AG04450 (cell line): ENCODE results near the gene BMPER. TPM values are rescaled to one million over a fixed set of nuclear protein-coding genes. Genes with fewer than 3 reads are reported as not detected.

Experiments used
- CTCF ChIA-PET: fragments of 300-600, 350-600 bp; formaldehyde crosslinking; extraction: SDS; loops from one replicate; lab custom pipeline; 2022; ENCODE audit warnings: antibody characterized with exemption, inconsistent platforms; lab: Charles Lee
- POLR2A ChIA-PET: fragments of 350-600 bp; formaldehyde crosslinking; extraction: SDS; loops from one replicate; lab custom pipeline; 2021; ENCODE audit warnings: antibody characterized with exemption, inconsistent platforms; lab: Yijun Ruan, JAX
- DNase-seq: peaks from one replicate; pipeline ENCODE4 v3.0.0-alpha.2; 2011; ENCODE audit warnings: low read depth, low spot score
- H3K27ac ChIP-seq: one replicate; pipeline ENCODE4 v1.5.1; 2012; ENCODE audit warnings: low read depth, low read length, control low read depth
- H3K27me3 ChIP-seq: one replicate; pipeline ENCODE4 v1.6.0; 2012; ENCODE audit warnings: low read length; ENCODE audit not compliant: control insufficient read depth, insufficient read depth
- H3K4me3 ChIP-seq: 2 replicates; pipeline ENCODE4 v1.5.1; 2011; ENCODE audit warnings: mild to moderate bottlenecking, low read depth, low read length, control low read depth
- H3K9me3 ChIP-seq: 2 replicates; pipeline ENCODE4 v1.5.1; 2012; ENCODE audit warnings: low read length; ENCODE audit not compliant: control insufficient read depth, insufficient read depth
- polyA plus RNA-seq: library from polyadenylated mRNA; depleted of rRNA; stranded (reverse); fragments of >200 nt; gene quantifications from 2 replicates; pipeline ENCODE4 v1.2.3, GENCODE V29; 2011
- TF ChIP-seq, protein P1 (sequence below): IDR thresholded peaks from 2 replicates; pipeline ENCODE4 v1.5.1; 2011; ENCODE audit warnings: low read depth, low read length, control low read depth, inconsistent platforms

The BMPER gene
- polyA plus RNA-seq, 1 experiment: 1.1 TPM

DNA sequence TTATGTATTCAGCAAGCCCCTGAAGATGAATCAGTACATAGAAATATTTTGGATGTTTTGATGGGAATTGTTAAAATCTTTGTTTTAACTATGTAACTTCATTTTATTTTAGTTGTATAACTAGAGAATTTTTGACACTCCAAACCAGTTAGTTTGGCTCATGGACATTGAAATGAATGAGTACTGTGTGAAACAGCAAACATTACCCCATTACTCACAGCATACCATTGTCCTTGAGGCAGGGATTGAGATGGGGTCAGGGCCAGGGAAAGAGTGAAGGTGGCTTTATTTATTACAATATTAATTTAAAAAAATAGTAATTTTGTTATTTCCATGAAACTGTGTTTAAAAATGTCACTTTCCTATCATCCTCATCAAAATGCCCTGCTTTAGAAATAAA is 4.8 kb upstream of the BMPER start:
- CTCF ChIA-PET: interaction anchor here (1.7 kb wide), 1 partner anchor 33 kb away, joined by 13 read pairs; no protein-coding TSS in a partner anchor
- H3K27ac ChIP-seq: no peak overlapping the region
- POLR2A ChIA-PET: no interaction called here
- H3K9me3 ChIP-seq: no peaks in the 10 kb centered on the region; the same call in 1 of the 2 replicates
- no peak for DNase-seq
- H3K27me3 ChIP-seq: no peaks in the 10 kb centered on the region
- TF ChIP-seq, protein P1, sequence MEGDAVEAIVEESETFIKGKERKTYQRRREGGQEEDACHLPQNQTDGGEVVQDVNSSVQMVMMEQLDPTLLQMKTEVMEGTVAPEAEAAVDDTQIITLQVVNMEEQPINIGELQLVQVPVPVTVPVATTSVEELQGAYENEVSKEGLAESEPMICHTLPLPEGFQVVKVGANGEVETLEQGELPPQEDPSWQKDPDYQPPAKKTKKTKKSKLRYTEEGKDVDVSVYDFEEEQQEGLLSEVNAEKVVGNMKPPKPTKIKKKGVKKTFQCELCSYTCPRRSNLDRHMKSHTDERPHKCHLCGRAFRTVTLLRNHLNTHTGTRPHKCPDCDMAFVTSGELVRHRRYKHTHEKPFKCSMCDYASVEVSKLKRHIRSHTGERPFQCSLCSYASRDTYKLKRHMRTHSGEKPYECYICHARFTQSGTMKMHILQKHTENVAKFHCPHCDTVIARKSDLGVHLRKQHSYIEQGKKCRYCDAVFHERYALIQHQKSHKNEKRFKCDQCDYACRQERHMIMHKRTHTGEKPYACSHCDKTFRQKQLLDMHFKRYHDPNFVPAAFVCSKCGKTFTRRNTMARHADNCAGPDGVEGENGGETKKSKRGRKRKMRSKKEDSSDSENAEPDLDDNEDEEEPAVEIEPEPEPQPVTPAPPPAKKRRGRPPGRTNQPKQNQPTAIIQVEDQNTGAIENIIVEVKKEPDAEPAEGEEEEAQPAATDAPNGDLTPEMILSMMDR: no peak
- H3K4me3 ChIP-seq: no peak overlapping the region

DNA sequence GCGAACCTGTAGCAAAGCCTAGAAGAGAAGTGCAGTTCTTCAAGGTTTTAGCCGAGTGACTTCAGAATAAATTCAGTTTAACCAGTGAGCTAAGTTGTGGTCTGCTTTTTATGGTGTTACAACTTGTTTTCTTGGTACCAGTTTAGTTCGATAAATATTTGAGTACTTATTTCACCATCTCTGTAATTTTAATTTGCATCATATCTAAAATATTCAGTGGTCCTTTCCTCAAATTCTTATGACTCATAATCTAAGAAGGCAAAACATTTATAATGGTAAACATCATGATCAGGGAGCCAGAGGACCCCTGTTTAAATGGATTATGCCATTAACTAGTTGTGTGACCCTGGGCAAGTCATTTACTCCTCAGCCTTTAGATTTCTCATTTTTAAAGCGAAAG is 4.1 kb upstream of the BMPER start:
- Histone ChIP-seq H3K4me3 (no peak overlapping the region), H3K27me3 (no peaks in the 10 kb centered on the region), H3K9me3 (no peaks in the 10 kb centered on the region; the same call in 1 of the 2 replicates), H3K27ac (no peak overlapping the region)
- TF ChIP-seq, protein P1: no peak
- POLR2A ChIA-PET: no interaction called here
- CTCF ChIA-PET: interaction anchor here (4.7 kb wide), 1 partner anchor 32 kb away, joined by 42 read pairs; no protein-coding TSS in a partner anchor
- DNase-seq: no peak

DNA sequence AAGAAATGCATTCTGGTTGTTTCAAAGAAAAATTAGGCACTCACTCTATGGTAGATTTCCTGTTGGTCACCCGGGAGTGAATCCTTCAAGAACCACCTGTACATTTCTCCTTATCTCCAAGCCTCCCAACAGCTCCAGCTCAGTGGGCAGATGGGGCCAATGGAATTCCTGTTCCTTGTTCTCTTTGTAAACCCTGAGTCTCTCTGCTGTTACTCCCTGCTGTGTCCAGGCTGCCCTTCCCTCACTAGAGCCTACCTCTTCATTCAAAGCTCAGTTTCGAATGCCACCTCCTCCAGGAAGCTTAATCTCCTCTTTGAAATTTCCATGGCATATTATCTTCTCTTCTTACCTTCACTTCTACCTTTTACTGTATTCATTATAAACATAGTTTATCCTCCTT is 3.5 kb upstream of the BMPER start:
- CTCF ChIA-PET: interaction anchor here (4.7 kb wide), 1 partner anchor 31 kb away, joined by 42 read pairs; no protein-coding TSS in a partner anchor
- H3K9me3 ChIP-seq: no peaks in the 10 kb centered on the region; the same call in 1 of the 2 replicates
- no peak overlapping the region for H3K4me3 ChIP-seq
- no peak for DNase-seq
- TF ChIP-seq, protein P1: no peak
- no peak overlapping the region for H3K27ac ChIP-seq
- POLR2A ChIA-PET: no interaction called here
- no peaks in the 10 kb centered on the region for H3K27me3 ChIP-seq

DNA sequence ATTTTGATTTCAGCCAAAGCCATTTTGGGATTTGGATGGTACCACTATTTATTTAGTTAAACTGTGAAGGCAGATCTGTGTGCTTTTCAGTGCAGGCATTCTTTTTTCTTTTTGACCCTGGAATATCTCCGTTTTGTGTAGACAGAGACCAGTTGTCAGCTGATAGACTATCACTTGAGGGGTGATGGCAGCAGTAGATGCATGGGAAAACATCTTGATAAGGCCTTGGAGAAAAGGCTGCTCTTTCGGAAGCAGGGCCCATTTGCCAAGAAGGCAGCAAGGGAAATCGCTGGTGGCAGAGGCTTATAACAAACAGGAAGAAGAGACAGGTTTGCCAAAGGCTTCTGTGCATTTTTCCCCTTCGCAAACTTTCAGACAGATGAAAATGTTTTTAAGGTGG is 2.6 kb upstream of the BMPER start:
- Histone ChIP-seq H3K4me3 (no peak overlapping the region), H3K27me3 (no peaks in the 10 kb centered on the region), H3K27ac (no peak overlapping the region), H3K9me3 (no peaks in the 10 kb centered on the region; the same call in 1 of the 2 replicates)
- TF ChIP-seq, protein P1: no peak
- DNase-seq: no peak
- ChIA-PET POLR2A (no interaction called here), CTCF (interaction anchor here (1.4 to 4.7 kb wide), 4 partner anchors 7 to 187 kb away, joined by 6 to 42 read pairs (median 17); no protein-coding TSS in a partner anchor)
